ENCODE data around the gene CHRND. TPM values are rescaled to one million over a fixed set of nuclear protein-coding genes. Genes with fewer than 3 reads are reported as not detected.

CHRND gene
- total RNA-seq, 2 experiments from 2014 or later = not detected

- no peak overlapping the region for H3K27ac ChIP-seq (ENCODE audit: low read depth, low read length, poor library complexity, severe bottlenecking)
- no peaks in the 10 kb centered on the region for H3K79me2 ChIP-seq (ENCODE audit: insufficient read depth, low read depth, low read length)
- no peaks in the 10 kb centered on the region for H3K9me2 ChIP-seq (ENCODE audit: insufficient read depth, low read length)
- peak; percentile 57 for DNase-seq (ENCODE audit: low spot score)
- H3K4me3 ChIP-seq (ENCODE audit: low read depth, low read length, poor library complexity, severe bottlenecking) = no peak overlapping the region
- CTCF ChIA-PET (ENCODE audit: unreplicated experiment) = interaction anchor here (0.6 kb wide), 2 partner anchors 81 to 156 kb away, joined by 3 read pairs; no protein-coding TSS in a partner anchor
- H3K36me3 ChIP-seq (ENCODE audit: insufficient read depth, low read length) = no peaks in the 10 kb centered on the region
- H3K4me2 ChIP-seq (ENCODE audit: low read length) = peak overlapping the region; percentile 52
- intact Hi-C loops (cut with micrococcal nuclease; ENCODE audit: unreplicated experiment) = loop anchor here (5.0 to 10.0 kb wide), 2 partner anchors 159 to 197 kb away; no protein-coding TSS in a partner anchor
- peaks cover 5% of the 10 kb centered on the region for H3K4me1 ChIP-seq (ENCODE audit: insufficient read depth, low read length, poor library complexity, severe bottlenecking)
- H3K9me3 ChIP-seq (ENCODE audit: low read length) = no peaks in the 10 kb centered on the region
- H4K20me1 ChIP-seq (ENCODE audit: insufficient read depth, low read length) = no peaks in the 10 kb centered on the region
- POLR2A ChIA-PET = no interaction called here
- TF ChIP-seq EZH2phosphoT487 (IDR thresholded peaks at IDR 0.05; ENCODE audit: borderline replicate concordance, low read depth, low read length) (no peak), CTCF (conservative IDR thresholded peaks at IDR 0.05; ENCODE audit: low read length) (peak; percentile 72)
- BruUV-seq (replicated peaks) = no TSS peak
- no peak overlapping the region for H2AFZ ChIP-seq (ENCODE audit: low read length)
Measured at GRCh38 chr2:232523682-232524597, 2.0 kb upstream of the CHRND start.

GRCh38 chr2:232524771-232525170 is 1.2 kb upstream of the CHRND start:
- intact Hi-C loops (cut with micrococcal nuclease; ENCODE audit: unreplicated experiment) = loop anchor here (5.0 to 10.0 kb wide), 2 partner anchors 160 to 197 kb away; no protein-coding TSS in a partner anchor
- ChIA-PET CTCF (ENCODE audit: unreplicated experiment) (no interaction called here), POLR2A (no interaction called here)
- H3K79me2 ChIP-seq (ENCODE audit: insufficient read depth, low read depth, low read length) = no peaks in the 10 kb centered on the region
- no peak overlapping the region for H3K4me3 ChIP-seq (ENCODE audit: low read depth, low read length, poor library complexity, severe bottlenecking)
- TF ChIP-seq CTCF (conservative IDR thresholded peaks at IDR 0.05; ENCODE audit: low read length) (no peak), EZH2phosphoT487 (IDR thresholded peaks at IDR 0.05; ENCODE audit: borderline replicate concordance, low read depth, low read length) (no peak)
- H3K9me3 ChIP-seq (ENCODE audit: low read length) = no peaks in the 10 kb centered on the region
- H3K36me3 ChIP-seq (ENCODE audit: insufficient read depth, low read length) = no peaks in the 10 kb centered on the region
- no peak overlapping the region; the same call in 1 of the 2 replicates for H3K4me2 ChIP-seq (ENCODE audit: low read length)
- no peak overlapping the region for H2AFZ ChIP-seq (ENCODE audit: low read length)
- BruUV-seq (replicated peaks) = no TSS peak
- peaks cover 13% of the 10 kb centered on the region for H3K4me1 ChIP-seq (ENCODE audit: insufficient read depth, low read length, poor library complexity, severe bottlenecking)
- no peaks in the 10 kb centered on the region for H4K20me1 ChIP-seq (ENCODE audit: insufficient read depth, low read length)
- no peaks in the 10 kb centered on the region for H3K9me2 ChIP-seq (ENCODE audit: insufficient read depth, low read length)
- no peak overlapping the region for H3K27ac ChIP-seq (ENCODE audit: low read depth, low read length, poor library complexity, severe bottlenecking)
- no peak for DNase-seq (ENCODE audit: low spot score)

DNA sequence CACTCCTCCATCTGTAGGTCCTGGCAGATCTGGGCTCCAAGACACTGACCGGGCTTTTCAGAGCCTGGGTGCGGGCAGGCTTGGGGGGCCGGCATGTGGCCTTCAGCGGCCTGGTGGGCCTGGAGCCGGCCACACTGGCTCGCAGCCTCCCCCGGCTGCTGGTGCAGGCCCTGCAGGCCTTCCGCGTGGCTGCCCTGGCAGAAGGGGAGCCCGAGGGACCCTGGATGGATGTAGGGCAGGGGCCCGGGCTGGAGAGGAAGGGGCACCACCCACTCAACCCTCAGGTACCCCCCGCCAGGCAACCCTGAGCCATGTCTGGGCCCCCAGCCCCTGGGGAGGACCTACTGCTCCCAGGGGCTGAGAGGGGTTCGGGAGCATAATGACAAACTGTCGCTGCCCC is 761 bp upstream of the CHRND start:
- Histone ChIP-seq H3K79me2 (ENCODE audit: insufficient read depth, low read depth, low read length) (no peaks in the 10 kb centered on the region), H3K4me3 (ENCODE audit: low read depth, low read length, poor library complexity, severe bottlenecking) (no peak overlapping the region), H3K36me3 (ENCODE audit: insufficient read depth, low read length) (no peaks in the 10 kb centered on the region), H3K9me3 (ENCODE audit: low read length) (no peaks in the 10 kb centered on the region), H3K27ac (ENCODE audit: low read depth, low read length, poor library complexity, severe bottlenecking) (no peak overlapping the region), H4K20me1 (ENCODE audit: insufficient read depth, low read length) (no peaks in the 10 kb centered on the region), H3K4me2 (ENCODE audit: low read length) (no peak overlapping the region), H3K4me1 (ENCODE audit: insufficient read depth, low read length, poor library complexity, severe bottlenecking) (peaks cover 17% of the 10 kb centered on the region), H3K9me2 (ENCODE audit: insufficient read depth, low read length) (no peaks in the 10 kb centered on the region), H2AFZ (ENCODE audit: low read length) (no peak overlapping the region)
- intact Hi-C loops (cut with micrococcal nuclease; ENCODE audit: unreplicated experiment) = loop anchor here (10.0 kb wide), 1 partner anchor 160 kb away; no protein-coding TSS in a partner anchor
- no peak for DNase-seq (ENCODE audit: low spot score)
- ChIA-PET CTCF (ENCODE audit: unreplicated experiment) (no interaction called here), POLR2A (no interaction called here)
- no TSS peak for BruUV-seq (replicated peaks)
- TF ChIP-seq EZH2phosphoT487 (IDR thresholded peaks at IDR 0.05; ENCODE audit: borderline replicate concordance, low read depth, low read length) = no peak

Measured in OCI-LY7 (cell line).